T-helper 1 cell (primary cell): ENCODE data around the gene CAPN5.

Source experiments
- DNase-seq, 5 donors: peaks; one replicate each; pipeline ENCODE4 v3.0.0-alpha.2; 2012 to 2020

CAPN5 gene

DNA sequence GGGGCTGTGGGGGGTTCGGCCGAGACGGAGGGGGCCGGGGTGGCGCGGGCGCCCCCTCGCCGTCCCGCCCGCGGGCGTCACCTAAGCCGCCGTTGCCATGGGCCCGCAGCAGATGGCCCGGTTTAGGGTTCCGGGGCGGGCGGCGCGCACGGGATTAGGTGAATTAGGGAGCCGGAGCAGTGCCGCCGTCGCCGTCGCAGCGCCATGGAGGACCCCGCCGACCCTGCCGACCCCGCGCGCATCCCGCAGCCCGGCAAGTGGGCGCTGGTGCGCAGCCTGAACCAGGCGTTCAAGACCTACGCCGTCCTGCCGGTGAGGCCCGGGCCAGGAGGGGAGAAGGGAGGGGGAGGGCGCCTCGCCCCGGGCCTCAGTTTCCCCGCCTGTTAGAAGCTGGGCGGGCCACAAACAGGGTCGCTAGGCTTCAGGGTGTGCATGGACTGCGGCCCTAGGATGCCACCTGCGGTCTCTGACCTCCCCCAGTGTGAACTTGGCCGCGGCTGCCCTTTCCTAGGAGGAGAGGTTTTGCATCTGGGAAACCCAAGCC, 71.4 kb downstream of the CAPN5 start:
- no peak for DNase-seq

DNA sequence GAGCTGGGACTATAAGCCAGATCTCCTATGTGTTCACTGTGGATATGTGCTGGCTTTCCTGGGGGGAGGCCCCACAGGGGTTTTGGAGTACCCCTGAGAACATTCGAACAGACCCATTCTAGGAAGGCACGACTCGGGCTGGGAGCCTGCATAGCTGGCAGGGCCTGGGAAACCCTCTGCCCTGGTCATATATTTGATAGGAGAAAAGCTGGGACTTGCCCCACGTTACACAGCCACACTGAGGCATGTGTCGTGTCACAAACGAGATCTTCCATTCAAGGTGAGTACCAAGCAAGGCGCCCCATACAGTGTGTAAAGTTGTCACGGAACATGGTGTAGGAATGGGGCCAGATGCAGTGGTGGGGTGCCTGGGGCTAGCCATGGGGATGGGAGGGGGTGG, 72.4 kb downstream of the CAPN5 start:
- no peak for DNase-seq

DNA sequence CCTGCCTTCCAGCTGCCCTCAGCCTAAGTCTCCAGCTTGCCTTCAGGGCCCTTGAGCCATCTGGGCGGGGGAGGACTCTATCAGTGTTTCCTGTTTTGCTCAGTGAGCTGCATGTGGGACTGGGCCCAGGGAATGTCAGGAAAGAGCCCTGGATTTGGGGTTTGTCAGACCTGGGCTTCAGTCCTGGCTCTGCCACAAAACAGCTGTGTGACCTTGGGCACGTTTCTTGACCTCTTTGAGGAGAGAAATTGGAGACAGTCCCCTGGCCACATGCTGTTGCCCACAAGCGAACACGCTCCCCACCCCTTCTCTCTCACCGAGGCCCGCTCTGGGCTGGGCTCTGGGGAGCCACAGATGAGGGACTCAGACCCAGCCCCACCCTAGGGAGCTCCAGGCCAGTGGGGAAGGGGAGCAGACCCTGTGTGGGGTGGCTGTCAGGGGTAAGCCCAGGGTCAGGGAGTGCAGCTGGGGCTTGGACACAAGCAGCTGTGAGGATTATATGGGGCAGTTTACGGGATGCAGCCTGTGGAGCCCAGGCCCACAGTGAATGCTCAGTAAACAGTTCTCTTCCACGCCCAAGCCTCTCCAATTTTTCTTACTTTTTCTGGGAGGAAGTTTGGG, 73.6 kb downstream of the CAPN5 start:
- DNase-seq: no peak

DNA sequence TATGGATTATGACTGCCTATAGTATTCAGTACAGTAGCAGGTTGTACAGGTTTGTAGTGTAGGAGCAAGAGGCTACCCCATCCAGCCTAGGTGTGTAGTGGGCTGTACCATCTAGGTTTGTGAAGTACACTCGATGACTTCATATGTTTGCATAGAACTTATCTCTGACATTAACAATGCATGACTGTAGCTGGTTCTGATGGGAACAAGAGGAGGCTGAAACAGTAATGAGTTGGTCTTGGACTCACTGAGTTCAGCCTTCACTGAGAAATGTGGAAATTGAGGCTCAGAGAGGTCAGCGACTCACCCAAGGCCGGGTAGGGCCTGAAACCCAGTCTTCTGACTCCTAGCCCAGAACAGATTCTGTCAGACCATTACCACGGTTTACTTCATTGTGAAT, 74.3 kb downstream of the CAPN5 start:
- DNase-seq: no peak

DNA sequence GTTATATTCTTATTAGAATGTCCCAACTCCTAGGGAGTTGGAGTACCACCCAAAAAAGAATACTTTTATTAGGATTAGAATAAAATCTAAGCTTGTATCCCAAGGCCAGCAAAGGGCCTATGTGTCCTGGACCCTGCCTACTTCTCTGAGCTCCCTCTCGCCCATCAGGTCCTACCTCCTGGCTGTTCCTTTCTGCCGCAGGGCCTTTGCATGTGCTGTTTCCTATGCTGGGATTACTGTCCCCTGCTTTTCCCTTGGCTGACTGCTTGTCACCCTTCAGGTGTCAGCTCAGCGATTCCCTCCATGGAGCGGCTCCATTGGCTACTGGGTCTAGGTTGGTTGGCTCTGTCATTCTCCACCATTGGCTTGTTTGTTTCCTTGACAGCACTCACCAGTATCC, 74.7 kb downstream of the CAPN5 start:
- no peak for DNase-seq

DNA sequence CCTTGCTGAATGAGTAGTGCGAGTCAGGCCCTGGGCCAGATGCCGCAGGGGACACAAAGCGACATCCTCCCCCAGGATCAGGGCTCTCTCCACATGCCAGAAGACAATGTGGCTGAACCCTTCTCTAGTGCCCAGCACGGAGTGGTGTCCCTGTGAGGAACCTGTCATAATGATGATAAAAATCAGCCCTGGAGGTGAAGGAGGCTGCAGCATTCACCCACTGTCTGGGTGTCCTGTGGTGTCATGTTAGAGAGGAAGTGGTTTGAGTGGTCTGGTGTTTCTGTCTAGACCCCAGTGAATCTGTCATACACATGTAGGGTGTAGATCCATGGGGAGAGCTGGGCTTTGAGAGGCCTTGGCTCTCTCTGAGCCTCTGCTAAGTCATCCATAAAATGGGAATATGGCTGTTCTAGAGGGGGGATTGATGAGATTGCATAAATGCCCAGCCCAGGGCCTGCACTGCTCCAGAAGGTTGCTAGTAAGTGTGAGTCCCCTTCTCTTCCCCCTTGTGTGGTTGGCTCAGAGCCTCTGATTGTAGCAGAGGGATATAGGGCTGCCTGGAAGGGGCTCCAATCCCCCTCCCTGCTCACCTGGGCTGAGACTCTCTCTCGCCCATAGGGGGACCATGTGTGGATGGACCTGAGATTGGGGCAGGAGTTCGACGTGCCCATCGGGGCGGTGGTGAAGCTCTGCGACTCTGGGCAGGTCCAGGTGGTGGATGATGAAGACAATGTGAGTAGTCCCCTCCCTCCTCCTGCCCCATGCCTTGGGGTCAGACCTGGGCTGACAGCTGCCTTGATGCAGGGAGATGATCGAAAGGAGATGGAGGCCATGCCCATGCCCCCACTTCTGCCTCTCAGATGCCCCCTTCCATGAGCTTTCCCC, 75.6 kb downstream of the CAPN5 start:
- peak in 1 of 5 donors; percentile 32 for DNase-seq

DNA sequence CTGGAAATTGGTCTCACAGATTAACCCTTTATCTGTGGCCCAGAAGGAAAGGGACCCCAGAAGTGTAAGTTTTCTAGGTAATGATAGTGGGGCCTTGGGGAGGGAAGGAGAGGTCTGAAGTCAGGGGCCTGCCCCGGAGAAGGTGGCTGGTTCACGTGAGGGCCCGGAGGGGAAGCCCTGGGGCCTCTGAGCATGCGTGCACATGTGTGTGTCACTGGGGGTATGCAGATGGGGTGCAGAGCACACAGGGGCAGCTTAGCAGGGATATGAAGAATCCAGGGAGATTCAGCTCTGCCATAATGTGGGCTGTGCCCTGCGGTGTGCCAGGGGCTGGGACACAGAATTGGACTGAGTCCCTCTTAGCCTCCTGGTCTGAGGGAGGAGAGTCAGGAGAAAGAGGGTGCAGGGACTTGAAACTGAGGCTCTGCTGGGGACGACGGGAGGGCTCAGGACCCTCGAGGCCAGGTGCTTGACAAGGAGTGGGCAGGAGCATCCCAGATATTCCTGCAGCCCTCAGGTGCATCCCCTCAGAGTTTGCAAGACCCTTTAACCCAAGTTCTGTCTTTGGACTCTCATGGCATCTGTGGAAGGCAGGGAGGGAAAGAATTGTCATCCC, 76.7 kb downstream of the CAPN5 start:
- no peak for DNase-seq

DNA sequence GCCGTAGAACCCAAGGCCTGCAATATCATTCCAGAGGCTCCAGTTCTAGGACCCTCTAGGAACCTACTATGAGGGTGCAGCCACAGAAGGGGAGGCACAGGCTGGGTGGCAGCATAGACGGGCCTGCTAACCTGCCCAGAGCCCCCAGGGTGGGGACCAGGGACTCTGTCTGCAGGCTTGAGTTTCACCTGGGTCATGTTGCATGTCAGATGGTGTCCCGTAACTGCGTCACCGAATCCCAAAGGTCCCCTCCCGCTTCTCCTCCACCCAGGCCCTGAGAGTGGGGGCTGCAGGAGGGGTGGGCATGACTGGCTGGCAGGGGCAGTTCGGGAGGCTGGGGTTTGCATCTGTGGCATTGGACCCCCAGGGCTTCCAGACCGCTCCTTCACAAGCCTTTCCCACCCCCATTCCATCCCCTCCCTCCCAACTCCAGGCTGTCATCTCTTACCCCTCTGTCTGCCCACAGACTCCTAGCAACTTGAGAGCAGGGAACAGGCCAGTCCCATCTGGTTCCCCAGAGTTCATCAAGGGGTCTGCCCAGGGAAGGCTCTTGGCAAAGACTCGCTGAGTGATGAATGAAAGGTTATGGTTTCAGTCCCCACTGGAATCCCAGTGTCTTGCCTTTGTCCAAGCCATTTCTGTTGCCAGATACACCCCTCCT, 77.6 kb downstream of the CAPN5 start:
- DNase-seq: no peak

DNA sequence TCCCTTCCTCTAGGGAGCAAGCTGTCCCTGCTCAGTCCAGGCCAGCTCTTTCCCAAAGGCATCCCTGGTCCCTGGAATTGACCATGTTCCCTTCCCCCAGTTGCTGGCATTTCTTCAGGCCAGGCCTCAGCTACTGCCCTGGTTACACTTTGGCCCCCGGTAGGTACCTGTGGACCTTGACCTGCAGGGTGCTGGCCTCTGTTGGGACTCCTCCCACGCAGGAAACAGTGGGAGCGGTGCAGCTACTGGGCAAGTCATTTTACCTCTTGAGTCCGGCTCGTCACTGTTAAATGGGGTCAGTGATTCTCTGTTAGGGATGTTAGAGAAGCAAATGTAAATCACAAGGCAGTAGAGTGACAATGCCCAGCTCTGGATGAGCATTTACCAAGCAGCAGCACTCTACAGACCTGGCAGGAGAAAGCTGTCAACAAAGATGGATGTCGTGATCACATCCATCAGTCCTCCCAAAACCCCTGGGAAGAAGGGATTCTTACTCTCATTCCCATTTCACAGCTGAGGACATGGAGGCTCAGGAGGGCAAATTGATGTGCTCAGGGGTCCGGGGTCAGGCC, 78.2 kb downstream of the CAPN5 start:
- DNase-seq: no peak

DNA sequence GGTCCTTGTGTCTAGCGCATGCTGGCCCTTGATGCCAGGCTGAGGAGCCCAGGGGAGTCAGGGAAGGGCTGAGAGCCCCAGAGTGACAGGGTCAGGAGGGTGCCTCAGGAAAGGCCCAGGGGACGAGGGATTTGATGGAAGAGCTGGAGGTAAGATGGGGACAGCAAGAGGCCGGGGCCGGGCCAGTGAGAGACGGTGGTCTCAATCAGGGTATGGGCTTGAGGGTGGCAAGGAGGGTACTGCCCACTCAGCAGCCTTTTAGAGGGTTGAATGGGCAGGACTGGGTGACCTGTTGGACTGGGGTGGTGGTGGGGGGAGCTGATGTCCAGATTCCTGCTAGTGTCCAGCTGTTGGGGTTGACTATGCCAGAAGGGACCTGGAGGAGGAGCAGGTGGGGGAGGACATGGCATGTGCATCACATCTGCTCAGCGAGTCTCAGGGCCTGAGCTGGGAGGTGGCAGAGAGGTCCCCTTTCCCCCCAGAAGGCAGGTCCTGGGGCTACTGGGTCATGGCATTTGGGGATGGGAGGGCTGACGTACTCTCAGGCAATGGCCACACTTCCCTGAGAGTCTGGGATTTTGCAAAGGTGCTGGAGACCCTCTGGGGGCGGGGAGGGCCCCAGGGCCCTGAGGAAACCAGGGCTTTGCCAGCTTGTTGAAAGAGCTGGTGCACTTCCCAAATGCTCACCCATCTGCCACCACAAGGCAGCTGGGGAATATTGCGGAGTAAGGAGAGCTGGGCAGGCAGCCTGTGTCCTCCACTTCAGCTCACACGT, 79.7 kb downstream of the CAPN5 start:
- DNase-seq: no peak

DNA sequence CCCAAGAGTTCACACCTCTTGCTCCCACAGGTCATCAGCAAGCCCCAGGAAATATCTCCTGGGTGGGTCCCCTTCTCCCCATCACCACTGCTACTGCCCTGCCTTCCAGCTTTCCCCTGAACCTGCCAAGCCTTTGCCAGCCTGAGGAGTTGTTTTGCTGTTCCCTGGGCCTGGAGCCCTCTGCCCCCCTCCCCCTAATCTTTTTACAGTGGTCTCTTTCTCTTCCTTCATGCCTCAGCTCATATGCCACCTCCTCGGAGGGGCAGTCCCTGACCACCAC, 80.2 kb downstream of the CAPN5 start:
- DNase-seq: no peak

DNA sequence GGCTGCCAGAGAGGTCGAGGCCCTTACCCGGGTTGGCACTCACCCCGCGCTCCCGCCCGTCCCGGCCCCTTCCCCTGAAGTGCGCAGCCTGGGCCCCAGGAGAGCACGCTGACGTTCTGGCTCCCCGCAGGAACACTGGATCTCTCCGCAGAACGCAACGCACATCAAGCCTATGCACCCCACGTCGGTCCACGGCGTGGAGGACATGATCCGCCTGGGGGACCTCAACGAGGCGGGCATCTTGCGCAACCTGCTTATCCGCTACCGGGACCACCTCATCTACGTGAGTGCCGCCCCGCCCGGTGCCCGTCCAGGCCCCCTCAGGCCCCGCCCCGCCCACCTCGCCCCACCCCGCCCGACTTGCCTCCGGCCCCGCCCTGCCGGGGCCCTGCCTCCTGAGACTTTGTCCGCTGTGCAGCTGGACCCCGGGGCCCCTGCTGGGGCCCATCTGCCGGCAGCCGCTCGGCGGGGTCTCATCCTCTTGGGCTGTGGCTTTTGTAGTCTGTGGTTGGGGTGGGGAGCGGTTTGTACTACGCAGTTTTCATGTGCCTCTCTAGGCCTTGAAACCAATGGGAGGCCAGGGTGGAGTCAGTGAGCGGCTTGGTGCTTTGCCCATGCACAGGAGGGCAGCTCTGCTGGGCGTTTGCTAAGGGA, 81.0 kb downstream of the CAPN5 start:
- peak in 1 of 5 donors; percentile 38 for DNase-seq

DNA sequence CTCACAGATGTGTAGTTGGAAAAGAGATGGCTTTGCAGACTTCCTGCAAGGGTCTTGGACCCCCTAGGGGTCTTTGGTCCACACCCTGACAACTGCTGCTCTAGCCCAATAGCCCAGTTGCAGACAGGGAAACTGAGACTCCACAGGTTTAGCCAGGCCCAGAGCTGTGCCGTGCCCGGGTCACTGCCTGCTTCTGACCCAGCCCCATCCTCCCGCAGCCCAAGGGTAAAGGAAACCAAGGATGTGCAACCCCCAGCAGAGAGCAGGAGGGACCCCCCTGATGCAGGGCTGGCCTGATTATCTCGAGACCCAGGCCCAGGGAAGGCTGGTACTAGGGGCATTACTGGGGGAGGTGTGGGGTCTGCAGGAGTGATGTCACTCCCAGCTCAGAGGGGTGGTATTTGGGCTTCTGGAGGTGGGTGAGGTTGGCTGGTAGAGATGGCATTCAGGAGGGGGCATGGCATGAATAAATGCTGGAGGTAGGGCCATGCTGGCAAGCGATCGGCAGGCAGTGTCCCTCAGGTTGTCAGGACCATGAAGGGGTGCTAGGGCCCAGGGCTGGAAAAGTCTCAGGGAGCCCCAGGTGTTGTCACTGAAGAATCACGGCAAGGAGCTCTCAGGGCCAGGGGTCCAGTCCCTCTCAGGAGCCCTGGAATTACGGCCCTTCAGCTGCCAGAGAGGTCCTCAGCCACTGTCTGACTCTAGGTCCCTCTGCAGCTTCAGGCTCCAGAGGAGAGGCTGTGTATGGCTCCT, 82.4 kb downstream of the CAPN5 start:
- no peak for DNase-seq

DNA sequence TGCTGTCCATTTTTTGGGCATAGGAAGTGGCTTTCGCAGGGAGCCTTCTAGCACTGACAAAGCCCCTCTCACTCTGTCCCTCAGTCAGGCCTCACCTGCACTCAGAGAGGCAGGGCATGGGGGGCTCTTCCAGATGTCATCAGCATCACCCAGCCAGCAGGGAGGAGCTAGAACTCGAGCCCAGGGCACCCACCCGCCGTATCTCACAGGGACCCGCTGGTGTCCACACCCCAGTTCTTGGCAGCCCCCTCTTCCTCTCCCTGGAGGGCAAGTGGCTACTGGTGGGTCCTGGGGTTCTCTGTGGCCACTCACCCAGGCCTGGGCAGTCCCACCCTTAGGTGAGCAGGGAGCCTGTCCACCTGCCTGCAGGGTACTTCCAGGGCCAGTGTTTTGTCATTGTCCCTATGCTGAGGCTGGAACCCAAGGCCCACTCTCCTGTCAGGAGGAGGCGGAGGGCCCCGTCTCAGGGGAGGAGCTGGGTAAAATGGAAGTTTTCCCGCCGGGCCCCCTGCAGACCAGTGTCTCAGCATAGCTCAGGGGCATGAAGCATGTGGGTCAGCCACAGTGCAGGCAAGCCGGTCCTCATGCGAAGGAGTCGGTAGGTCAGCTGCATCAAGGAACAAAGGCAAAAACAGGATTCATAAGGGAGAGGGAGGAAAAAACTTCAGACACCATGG, 83.1 kb downstream of the CAPN5 start:
- DNase-seq: no peak

DNA sequence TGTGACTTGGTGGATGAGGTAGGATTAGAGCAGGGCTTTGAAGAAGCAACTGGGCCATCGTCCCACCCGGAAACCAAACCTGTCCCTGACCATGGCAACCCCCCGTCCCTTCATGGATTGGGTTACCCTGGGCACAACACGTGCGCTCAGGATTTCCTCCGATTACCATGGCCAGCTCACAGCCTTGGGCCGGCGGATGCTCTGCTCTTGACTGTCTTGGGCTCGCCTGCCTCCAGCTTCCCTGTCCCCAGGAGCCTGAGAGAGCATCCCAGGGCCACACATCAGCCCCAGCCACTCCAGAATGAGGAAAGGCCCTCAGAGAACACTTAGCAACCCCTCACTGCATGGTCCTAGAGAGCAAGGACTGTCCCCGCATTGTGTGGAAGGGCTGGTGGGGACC, 84.1 kb downstream of the CAPN5 start:
- no peak for DNase-seq

DNA sequence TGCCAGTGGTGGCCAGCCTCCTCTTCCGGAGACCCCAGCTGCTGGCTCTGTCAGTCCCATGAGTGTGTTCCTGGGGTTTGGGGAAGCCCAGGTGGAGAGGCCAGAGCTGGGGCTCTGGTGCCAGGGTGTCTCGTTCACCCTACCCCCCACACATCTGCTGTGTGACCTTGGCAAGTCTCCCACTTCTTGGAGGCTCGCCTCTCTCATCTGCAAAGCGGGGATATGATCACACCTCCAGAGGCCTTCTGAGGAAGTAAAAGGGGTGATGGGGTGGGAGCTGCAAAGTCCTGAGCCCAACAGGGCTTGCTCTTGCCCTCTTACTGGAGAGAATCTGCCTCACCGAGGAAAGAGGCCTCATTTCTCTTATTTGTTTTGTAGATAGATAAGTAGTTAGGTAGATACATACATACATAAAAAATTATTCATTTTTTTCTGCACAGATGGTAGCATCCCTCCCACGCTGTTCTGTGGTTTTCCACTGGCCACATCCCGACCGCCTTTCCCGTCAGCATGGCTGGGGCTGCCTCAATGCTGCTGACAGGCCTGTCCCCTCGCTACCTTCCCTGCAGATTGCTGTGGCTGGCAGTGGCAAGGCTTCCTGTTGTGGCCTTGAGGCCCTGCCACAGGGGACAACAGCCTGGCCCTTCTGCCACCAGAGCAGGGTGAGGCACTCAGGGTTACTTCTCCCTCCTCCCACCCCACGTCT, 85.2 kb downstream of the CAPN5 start:
- peak in 2 of 5 donors; percentile 13 to 72 for DNase-seq

DNA sequence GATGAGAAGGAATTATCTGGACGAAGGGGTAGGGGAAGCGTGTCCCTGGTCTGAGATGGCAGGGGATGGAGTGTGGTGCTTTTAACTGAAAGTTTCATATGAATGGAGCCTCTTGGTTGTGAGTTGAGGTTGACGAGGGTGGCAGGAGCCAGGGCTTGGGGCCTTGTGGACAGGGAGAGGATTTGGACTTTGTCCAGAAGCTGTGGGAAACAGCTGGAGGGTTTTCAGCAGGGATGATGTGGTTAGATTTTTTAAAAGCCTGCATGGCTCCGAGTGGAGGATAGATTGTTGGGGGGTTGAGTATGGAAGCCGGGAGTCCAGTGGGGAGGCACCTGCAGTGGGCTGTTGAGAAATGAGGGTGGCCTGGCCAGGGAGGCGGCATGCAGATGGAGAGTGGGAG, 86.1 kb downstream of the CAPN5 start:
- no peak for DNase-seq

DNA sequence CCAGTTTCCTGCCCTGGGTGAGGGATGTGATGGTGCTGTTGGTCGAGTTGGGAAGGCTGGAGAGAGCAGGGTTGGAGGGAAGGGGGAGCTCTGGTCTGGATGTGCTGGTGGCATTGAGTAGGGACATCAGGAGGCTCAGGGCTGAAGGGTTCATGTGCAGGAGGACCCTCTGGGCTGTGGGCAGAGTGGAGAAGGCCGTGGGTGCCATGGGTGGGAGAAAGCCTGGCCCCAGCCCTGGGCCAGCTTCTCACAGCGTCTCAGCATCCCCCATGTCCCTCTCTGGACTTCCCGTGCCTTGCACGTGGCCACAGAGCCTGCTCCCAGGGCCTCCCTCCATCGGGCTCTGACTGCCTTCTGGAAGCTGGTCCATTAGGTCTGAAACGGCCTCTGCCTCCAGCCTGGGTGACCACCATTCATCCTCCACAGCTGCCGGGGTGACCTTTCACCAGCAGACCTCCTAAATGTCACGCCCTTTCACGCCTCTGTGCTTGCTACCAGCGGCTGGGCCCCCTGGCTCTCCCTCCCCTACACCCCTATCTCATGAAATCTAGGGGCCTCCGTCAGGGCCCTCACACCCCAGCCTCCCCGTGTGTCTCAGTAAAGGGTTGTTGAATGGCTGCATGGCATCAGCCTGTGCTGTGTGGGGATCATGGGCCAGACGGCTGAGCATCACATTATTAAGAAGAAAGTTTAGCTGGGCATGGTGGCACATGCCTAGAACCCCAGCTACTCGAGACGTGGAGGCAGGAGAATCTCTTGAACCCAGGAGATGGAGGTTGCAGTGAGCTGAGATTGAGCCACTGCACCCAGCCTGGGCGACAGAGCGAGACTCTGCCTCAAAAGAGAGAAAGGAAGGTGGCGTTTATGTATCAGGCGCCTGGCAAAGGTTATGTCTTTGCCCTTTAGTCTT, 86.8 kb downstream of the CAPN5 start:
- DNase-seq: no peak
